Femur (tissue), 1 donor: Measurements from ENCODE around the gene C1QL3.

Source experiments
- DNase-seq: peaks from one replicate; pipeline ENCODE4 v3.0.0-alpha.2; 2017

The C1QL3 gene

DNA sequence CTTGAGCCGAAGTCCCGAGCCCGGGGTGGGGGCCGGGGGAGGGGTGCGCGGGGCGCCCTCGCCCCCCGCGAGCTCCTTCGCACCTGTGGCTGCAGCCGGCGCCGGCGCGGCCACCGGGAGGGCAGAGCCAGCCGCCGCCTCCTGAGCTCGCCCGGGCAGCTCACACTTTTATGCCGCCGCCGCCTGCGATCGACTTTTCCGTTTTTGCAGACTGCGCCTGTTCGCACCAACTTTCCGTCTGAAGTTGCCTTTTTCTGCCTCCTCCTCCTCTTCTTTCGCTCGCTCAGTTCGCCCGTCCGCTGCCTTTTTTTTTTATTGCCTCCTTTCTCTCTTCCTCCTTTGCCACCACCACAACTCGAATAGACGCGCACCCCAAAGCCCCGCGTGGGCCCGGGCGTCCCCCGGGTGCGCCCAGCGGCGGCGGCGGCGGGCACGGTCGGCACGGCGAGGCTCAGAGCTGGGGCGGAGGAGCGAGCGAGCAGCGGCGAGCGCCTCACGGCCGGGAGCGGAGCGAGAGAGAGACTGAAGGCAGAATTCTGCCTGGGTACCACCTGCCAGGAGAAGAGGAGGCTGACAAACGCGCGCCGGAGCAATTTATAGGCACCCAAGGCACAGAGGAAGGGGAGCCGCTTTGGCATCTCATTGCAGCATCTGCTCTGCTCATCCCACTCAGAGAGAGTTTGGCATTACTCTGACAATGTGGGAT lies at the start of gene C1QL3:
Gene C1QL3, minus strand, starts transcription at position 569 of the 706 bp plus-strand sequence. CDS start 814 bp downstream, outside the sequence.
- DNase-seq, result peak; percentile 26

DNA sequence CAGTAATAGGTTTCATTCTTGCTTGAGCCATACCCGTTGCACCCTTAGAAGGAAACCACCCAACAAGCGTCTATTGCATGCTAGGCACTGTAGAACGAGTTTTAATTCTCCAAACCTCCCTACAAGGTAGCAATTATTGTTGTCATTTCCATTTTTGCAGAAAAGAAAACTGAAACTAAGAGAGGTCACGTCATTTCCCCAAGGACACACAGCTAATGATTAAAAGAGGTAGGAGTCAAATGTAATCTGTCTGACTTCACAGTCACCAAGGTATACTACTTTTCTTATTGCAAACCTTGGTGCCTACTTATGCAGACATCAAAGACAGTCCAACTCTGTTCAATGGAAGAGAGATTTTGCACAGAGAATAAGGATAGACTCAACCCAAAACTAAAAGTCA lies 49.1 kb upstream of the C1QL3 start:
- no peak for DNase-seq

DNA sequence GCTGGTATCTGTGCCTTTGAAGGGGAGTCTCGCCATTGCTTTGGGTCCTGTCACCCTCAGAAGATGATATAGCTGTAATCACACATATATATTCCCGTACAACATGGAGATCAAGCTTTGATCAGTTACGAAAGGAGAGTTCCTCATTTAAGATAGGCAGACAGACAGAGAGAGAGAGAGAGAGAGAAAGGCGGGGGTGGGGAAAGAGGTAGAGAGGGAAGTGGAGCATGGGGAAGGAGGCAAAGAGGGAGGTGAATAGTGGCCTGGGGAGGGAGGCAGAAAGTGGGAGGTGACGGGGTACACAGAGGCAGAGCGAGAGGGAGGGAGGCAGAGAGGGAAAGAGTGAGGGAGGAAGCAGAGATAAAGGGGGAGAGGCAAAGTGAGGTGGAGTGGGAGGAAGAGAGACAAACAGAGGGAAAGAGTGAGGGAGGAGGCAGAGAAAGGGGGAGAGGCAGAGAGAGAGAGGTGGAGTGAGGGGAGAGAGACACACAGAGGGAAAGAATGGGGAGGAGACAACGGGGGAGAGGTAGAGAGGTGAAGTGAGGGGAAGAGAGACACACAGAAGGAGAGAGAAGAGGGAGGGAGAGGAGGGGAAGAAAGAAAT lies 44.6 kb upstream of the C1QL3 start:
- no peak for DNase-seq

DNA sequence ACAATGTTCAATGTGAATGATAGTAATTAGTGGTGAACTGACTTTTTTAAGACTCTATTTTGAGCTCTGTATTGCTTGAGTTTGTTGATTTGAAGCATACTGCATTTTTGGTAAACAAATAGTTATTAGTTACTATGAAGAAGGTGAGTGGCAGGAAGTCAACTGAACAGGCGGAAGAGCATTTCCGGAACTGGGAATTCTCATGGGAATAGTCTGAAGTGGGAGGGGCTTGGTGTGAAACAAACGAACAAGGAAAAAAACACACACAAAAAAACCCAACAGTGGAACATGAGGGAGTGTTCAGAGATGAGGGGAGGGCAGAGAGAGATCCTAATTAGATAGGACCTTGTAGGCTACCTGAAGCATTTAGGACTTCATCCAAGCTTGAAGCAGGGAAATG lies 43.9 kb upstream of the C1QL3 start:
- no peak for DNase-seq

DNA sequence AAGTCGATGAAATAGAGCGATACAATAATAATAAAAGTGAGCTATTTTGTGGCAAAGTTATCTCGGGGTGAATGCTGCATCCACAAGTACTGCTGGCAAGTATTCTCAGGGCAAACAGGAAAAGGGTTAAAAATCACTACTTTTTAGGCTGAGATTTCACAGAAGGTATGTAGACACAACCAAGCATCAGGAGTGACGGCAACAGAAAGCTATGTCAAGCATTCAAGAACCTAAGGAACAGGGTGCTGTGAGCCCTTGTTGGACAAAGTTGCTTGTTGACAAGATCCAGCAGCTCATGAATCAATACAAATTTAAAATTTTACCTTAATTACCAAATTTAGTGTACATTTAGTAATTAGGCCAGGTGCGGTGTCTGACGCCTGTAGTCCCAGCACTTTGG lies 41.2 kb upstream of the C1QL3 start:
- no peak for DNase-seq

DNA sequence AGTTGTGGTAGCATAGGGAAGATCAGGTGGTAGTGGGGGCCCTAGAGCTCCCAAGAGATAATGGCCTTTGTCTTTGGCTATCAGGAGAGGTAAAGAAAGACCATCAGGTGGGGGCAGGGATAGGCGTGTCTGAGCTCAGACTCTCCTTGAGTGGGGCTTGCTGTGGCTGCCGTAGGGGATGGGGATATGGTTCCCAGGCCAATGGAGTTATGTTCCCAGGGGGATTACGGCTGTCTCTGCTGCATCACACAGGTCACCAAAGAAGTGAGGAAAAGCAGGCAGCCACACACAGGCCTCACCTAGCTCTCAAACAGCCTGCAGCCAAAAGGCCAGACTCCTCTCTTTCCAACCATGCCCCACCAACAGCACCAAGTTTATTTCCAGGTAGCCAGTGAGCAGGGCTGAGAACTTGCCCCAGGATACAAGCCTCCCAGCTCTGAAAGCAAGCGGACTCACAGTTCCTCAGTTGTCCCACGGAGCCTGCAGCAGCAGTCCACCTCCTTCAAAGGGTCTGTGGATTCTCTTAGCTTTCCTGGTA lies 37.6 kb upstream of the C1QL3 start:
- DNase-seq, result no peak

DNA sequence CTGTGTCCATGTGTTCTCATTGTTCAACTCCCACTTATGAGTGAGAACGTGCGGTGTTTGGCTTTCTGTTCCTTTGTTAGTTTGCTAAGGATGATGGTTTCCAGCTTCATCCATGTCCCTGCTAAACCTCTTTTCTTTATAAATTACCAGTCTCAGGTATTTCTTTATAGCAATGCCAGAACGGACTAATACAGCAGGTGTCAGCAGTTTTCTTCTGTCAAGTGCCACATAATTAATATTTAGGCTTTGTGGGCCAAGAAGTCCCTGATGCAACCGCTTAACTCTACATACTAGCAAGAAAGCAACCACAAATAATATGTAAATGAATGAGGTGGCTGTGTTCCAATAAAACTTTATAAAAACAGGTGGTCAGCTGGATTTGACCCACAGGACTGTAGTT lies 26.3 kb upstream of the C1QL3 start:
- DNase-seq, result no peak

DNA sequence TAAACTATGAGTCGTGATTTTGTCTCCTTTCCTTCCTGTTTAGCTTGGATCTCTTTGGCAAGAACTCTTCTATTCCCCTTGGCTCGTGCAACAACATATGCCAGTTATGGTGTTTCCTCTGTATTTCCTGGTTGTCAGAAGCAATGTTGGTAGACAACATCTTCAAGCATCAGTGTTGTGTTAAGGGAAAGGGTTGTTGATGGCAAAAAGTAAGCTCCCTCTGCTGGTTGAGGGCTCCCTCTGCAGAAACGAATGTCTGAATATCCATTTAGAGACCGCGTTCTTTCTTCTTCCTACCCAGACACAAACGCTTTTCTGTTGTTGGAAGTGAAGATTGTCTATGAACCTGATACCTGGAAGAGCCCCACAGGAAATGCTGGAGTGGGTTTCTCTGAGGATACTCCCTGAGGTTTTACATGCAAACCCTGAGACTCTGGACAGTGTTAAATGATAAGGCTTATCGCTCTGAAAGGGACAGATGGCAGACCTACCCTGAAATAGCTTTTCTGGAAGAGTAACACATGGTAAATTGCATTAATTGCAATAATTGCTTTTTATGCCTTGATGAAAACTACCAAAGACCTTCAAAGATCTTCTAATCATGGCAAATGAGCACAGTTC lies 23.5 kb upstream of the C1QL3 start:
- no peak for DNase-seq

DNA sequence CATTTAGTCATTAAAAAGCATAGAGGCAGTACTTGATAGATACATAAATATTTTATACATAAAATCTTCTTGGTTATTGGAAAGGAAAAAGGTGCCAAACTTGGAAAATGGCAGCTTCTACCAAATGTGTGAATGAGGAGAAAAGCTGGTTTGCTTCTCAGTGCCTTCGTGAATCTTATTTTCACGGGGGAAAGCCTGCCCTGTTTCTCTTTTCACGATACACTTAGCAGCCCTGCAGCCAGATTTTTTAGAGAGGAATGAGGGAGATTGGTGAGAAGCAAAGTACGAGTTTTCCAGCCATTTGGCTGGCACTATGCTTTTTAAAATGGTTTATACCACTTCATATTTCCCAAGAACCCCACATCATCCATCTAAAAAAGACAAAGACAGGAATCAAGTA lies 22.9 kb upstream of the C1QL3 start:
- no peak for DNase-seq

DNA sequence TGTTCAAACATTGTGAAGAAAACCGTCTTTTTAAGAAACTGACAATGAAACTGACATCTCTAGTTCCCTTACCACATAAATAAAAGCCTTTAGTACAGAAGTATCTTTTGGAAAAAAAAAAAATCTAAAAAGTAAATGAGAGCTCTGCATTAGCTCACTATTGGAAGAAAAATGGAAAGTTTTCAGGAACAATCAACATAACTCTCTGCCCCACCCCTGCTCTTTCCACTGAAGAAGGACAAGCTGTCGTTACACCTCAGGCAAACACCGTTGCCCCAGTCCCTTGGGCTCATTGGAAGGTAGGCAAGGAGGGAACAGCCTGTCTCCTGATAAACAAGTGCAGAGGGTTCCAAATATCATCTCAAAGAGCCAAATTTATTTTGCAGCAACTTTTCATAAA lies 22.4 kb upstream of the C1QL3 start:
- no peak for DNase-seq

DNA sequence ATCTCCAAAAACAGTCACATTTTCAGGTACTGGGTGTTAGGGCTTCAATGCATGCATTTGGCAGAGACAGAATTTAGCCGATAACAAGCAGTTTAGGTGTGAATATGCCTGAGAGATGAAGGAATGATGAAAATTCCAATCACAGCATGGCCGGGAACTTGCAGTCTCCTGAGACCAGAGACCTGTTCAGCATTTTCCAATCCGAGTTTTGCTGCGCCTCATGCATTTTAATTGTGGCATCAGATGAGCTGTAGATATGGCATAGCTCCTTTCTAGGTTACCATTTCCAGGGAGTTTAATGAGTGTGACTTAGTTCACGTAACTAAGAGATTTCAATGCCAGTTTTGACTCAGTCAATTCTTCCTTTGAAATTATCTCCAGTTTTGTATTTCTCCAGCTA lies 14.5 kb upstream of the C1QL3 start:
- no peak for DNase-seq

DNA sequence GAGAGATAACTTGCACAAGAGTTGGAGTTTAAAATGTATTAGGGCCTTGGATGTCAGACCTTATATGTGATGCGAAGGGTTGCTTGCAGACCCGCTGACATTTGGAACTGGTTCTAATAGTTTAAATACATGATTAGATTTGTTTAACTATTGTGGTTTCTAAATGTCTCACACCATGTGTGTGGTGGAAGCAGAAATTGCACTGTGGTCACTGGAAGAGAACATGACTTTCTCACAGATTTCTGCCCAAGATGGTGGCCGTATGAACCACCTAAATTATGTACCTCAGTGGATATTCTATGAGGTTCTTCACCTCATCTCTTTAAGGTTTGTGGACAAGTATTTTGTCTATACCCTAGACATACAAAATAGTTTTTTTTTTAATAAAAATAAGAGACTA lies 8.2 kb upstream of the C1QL3 start:
- no peak for DNase-seq

DNA sequence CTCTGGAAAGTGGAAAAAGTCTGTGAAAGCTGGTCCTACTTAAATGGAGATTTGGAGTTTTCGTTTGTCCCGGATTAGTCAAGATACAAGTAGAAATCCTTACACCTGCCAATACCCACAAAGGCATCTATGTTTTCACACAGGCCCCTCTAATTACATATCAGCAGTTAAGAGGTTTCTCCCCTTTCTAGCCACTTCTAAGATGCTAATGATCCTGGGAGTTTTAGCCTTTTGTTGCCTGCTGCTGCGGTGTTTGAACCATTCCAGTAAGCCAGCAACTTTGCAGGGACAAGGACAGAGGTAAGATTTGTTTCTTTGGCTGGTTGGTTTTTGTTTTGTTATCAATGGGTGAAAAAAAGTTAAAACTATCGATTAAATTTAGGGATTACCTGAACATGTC lies 5.8 kb upstream of the C1QL3 start:
- DNase-seq, result no peak

DNA sequence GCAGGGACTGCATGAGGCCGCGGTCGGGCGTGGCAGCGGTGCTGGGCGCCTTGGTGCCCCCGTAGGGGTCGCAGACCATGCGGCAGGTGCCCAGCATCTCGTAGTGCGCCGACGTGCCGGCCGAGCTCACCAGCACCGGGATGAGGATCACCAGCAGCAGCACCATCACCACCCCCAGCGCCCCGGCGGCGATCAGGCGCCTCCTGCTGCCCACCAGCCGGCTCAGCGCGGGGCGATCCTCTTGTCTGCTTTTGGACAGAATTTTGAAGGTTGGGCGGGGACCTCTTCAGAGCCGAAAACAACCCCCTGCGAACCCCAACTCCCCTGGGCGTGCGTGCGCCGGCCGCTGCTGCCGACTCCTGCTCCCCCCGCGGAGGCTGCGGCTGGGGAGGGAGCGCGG lies 779 bp downstream of the C1QL3 start:
- DNase-seq, result peak; percentile 25

DNA sequence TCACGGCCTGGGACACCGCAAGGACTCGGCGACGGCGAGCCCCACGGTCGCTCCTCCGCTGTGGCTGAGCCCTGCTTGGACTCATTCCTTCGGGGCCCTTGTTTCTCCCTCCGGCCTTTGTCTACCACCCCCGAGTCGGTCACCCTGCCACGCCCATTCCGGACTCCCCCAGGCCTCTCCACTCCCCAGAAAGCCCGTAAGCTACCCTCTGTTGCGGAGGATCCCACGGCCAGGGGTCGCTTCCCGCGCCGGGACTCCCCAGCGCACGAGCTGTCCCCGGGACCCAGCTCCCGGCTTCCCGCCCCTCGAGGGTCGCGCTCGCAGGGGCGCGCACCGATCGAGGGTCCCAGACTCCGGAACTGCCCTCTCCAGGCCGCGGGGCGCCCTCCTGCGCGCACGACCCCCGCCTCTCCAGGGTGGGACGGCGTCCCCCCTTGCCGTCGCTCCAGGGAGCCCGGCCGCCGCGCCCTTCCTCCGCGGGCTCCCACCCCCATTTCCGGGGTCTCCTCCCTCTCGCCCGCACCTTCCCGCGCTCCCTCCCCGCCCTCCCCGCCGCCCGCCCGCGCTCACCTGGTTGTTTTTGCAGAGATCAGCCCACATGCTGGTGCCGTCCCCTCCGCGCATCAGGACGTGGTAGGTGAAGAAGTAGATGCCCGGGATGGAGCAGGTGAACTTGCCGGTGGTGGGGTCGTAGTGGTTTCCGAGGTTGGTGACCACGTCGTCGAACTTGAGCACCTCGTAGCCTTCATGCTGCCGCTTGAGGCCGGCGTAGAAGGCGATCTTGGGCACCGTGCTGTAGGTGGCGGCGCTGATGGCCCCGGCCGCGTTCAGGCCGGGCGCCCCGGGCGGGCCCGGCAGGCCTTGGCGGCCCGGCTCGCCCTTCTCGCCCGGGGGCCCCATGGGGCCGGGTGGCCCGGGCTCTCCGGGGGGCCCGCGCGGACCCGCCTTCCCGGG lies 1.5 kb downstream of the C1QL3 start:
- DNase-seq, result no peak

DNA sequence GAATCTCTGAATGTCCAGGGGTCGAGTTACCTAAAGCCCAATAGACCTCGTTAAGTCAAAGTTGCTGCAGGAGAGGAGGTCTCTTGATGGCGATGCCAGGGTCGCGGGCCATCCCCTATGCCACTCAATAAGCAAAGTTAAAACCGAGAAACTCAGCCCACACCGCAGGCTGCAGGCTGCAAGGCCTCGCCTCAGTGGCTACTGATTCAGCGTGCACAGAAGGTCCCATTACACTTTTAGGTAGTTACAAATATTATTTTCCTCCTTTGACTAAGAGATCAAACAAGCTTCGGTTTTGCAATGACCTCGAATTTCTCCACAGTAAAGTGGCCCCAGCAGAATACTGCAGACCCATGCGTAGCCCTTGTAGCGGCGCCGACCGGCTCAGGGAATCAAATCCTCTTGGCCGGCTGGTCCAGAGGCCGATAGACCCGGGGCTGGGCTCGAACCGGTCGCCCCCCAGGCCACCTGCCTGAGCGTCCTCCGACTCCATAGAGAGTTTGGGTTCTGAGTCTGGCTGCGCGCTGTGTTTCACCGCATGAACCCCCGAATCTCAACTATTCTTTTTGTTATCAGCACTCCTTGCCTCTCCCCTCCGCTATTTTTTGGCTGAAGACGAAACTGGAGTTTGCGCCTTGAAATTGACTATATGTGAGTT lies 2.3 kb downstream of the C1QL3 start:
- DNase-seq, result no peak

DNA sequence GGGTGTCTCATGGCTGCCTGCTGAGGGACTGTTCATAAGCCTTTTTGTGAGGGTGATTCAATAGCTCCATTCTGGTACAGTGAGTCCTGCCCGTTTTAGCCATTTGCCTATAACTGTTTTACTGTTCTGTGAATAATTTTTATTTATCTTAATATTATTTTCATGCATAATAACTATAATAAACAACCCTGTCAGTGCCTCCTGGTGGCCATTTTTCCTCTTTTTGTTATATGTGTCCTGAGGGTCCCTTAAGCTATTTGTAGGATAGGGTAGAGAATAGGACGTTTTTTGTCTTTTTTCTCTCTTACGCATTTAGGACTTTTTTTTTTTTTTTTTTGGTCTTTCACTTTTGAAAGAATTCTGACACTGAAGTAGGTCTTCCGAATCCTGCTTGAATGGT lies 2.9 kb downstream of the C1QL3 start:
- no peak for DNase-seq

DNA sequence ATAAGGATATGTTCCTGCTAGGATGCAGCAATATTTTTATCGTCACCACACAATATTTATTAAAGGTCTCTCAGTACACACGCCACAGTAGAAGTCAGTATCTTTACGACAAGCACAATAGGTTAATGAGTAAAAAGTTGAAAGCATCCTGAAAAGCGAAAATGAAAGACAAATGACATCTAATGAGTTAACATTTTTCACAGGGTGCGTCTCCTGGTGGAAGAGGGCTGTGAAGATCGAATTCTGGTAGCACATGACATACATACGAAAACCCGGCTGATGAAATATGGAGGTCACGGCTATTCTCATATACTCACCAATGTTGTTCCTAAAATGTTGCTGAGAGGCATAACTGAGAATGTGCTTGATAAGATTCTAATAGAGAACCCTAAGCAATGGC lies 10.8 kb downstream of the C1QL3 start:
- DNase-seq, result no peak

DNA sequence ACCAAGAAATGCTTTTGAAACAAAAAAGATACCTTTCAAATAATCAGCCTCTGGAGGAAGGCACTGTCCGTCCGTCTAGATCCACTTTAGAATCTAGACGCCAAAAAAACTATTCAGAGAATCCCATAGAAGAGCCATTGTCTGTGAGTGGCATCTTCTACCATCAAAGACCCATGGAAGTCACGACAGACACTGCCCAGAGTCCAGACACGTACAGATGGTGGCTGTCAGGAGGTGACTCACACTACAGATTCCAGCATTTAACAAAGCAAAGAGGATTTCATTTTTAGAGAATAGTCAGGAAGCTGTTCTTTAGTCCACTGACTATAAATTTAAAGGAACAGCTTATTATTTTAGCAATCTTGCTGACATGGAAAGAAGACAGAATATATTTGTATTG lies 11.7 kb downstream of the C1QL3 start:
- no peak for DNase-seq

DNA sequence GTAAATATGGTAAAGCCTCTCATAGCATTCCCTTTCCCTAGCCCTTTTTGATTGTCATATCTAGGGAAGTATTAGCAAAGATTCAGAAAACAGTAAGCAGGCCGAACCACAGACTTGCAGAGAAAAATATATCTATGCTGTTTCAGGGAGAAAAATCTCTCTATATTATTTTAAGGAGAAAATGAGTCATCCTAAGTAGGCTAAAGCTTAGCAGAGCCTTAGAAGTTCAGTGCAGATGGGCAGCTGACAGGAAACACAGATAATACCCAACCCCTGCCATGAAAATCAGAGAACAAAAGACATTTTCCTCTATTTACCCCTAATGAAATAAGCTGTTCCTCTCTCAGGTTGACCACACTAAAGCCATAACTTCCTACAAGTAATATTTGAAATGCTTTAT lies 16.5 kb downstream of the C1QL3 start:
- DNase-seq, result no peak

DNA sequence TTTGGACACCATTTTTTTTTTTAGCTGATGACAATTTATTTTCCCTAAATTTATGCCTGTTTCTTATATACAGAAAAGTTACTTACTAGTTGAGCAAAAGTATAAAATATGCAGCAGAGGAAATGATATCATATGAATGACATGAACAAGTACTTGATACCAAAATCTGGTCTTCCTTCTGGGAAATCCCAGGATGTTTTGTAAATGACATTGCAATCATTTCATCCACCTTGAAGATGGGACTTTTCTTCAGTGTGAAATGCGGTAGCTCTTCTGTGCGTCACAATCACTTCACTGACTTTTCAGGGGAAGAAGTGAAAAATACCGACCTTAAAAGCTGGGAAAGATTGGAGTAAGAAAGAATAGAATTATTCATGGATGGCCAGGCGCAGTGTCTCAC lies 23.8 kb downstream of the C1QL3 start:
- no peak for DNase-seq

DNA sequence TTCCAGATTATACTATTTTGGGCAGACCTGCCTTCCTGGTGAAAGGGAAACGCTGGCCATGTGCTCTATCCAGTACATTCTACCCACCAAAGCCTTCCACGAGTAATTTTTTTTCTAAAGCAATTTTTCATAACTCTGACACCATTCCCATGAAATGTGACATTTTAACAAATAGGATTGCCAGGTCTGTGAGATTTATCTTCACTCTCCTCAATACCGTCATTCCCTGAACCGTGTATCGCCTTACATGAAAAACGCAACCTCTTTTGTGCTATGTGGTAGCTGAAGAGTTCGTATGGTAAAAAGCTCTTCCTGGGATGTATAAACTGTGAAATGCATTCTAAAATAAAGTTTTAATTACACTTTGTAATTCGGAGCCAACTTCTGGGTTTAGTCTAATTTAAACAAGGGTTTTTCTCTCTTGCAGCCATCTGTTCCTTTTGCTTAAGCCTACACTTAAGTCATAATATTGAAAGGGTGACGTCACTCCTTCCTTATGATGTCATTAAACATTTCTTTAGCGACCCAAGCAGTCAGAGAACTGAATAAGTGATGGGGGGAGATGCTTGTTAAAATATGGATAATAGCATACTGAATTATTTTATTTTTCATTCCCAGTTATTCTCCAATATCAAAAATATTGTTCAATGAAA lies 27.7 kb downstream of the C1QL3 start:
- no peak for DNase-seq
